A549 treated with dexamethasone at 1 μM for 4 hours (cell line): Measurements from ENCODE around the gene IP6K1. TPM values are rescaled to one million over a fixed set of nuclear protein-coding genes. Genes with fewer than 3 reads are reported as not detected.

Experiments used
- total RNA-seq: library from RNA; stranded (reverse); fragments of 200-300 nt; extraction: Qiagen RNA extraction; gene quantifications from 5 replicates; pipeline ENCODE4 v1.2.3, GENCODE V29; 2022

The IP6K1 gene
- total RNA-seq, result 18.6 to 23.7 TPM (median 22.4 TPM) in 5 replicates

DNA sequence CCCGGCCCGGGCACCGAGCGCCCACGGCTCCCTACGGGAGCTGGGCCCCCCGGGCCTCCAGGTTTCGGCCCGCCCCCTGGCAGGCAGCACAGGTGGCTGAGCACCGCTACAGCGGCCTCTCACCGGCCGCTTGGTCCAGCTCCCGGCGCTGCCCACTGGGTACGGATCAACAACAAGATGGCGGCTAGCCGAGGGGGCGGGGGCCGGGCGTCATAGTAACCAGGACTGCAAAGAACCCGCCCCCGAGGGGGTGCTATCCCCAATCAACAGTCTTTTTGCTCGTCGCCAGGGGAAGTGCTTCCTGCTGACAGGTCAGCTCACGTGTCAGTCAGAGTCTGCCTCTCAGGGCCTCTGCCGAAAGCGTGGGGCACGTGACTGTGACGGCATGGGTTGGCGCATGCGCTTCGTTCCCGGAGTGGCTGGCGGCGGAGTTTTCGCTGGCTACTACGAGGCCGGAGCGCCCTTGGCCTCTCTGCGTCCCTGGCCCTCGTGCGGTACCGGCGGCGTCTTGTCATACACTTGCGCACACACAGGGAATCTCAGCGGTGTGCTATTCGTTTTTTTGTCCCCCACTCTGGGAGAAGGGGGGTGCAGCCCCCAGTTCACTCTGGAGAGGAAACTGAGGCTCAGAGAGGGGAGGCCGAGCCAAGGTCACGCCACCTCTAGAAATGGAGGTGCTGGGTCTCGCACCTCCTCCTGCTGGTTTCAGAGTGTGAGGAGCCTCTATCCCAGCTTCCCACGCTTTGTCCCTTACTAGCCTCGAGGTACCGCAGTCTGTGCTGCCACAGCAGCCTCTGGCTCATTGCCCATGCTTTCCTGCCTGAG, at the start of gene IP6K1:
Gene IP6K1 (minus strand): TSS at position 186 of the 825 bp plus-strand sequence. CDS start 38,502 bp downstream, outside the sequence.

DNA sequence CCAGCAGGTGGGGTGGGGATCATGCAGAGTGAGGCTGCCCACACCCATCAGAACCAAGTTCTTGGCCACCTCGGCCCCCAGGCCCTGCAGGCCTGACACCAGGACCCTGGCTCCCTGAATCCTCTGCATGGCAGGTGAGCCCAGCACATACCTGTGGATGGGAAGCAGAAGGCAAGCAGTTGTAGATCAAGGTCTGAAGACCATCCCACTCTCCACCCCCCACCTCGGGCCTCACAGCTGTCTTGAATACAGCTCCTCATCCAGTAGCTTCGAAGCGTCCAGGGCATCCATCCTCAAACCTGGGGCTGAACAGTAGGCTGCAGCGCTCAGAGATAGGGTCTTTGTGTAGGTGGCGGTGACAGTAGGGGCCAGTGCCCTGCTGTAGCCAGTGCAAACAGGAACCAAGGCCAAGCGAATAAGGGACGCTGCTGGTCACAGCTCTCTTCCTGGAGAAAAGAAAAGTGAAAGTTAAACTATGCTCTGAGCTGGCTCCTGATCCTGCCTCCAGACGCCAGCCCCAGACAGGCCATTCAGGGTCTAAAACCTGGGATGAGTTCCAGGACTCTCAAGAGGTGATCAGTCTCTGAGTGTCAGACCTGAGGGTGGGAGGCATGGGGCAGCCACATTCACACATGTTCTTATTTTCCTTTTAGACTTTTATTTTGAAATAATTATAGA, 27.3 kb upstream of the IP6K1 start, which contains the start of gene UBA7:
Gene UBA7 (minus strand): TSS at position 457 of the 678 bp plus-strand sequence. CDS start 166 bp downstream, at position 291.

DNA sequence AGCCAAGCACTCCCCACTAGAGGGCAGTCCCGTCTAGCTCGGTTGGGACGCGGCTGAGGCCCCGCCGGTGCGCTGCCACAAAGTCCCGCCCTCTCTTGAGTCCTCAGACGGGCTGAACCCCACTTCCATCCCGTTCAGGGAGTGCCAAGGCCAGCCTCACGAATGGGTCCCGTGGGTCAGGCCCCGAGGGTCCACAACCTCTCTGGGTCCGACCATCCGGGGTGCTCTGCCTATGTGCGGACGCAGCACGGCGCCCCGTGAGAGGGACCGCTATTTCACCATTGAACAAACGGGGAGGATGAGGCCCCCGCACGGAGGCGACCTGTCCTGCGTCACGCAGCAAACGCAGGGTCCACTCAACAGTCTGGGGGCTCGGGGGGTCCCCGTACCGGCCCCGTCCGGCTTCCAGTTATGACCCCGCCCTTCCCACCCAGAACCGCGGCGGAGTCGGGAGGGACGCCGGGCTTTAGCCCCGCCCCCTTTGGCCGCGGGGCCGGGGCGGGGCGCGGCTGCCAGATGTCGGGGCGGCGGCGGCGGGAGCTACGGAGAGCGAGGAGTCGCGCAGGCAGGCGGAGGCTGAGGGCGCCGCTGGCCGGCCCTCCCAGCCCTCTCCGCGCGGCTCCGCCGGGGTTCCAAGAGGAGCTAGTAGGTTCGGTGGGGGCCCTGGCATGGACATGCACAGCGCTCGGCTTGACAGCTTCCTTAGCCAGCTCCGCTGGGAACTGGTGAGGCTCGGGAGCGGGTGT, 16.6 kb upstream of the IP6K1 start, which contains the start of gene INKA1:
Gene INKA1 (plus strand): TSS at position 543 of the 746 bp plus-strand sequence. CDS start 132 bp downstream, at position 675.

DNA sequence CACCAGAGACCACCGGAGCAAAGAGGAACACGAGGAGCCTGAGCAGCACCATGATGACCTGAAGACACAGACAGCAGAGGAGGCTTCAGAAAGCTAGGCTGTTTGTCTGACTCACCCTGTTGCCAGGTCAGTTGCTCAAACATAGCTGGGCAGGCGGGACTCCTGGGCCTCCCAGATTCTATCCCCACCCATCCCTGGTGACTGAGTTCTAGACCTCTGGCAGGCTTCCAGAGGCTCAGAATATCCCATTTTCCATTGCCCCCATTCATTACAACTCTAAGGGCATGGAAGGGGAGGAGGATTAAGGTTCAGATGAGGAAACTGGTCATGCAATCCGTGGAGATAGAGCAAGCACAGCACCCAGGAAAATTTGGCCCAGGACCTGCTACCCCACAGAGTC, 13.4 kb upstream of the IP6K1 start, which contains the start of gene CDHR4:
Gene CDHR4 (minus strand): TSS at position 113 of the 400 bp plus-strand sequence. CDS start 61 bp downstream, at position 52.

DNA sequence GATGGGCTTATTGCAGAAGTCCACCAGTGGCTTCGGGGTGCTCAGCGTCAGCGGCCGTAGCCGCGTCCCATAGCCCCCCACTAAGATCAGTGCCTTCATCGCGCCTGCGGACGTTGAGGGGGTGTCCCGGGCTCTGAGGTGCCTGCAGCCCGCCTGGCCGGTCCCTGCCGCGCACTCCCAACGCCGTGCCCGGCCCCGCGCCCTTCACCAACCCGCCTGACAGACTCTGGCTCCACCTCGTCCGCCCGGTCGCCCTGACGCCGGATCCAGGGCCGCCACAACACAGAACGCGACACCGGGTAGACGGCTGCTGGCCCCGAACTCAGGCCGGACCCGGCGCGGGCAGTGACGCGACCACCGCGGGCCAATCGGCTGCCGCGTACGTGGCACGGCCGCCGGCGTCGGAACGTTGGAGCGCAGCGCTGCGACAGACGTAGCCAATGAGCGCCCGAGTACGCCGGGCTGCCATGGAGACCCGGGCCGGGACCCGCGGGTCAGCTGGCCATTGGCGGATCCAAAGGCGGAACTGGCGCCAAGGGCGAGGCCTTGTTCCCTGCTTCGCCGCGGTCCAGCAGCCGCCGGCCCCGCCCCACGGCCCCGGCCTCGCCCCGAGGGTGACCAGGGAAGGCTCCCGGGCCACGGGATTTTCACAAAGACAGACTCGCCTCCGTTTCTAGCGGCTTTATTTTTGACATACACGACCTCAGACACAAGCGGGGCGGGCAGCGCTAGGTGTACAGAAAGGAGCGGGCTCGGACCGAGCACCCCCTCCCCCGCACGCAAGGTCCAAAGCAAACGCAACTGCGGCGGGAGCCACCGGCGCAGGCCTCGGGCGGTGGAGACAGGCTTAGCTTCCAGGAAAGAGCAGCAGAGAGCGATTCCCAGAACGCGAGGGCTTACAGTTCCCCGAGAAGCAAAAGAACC, 62.5 kb downstream of the IP6K1 start, which contains the start of gene GMPPB:
Gene GMPPB (minus strand): TSS at position 324 of the 924 bp plus-strand sequence. CDS start 225 bp downstream, at position 99.

DNA sequence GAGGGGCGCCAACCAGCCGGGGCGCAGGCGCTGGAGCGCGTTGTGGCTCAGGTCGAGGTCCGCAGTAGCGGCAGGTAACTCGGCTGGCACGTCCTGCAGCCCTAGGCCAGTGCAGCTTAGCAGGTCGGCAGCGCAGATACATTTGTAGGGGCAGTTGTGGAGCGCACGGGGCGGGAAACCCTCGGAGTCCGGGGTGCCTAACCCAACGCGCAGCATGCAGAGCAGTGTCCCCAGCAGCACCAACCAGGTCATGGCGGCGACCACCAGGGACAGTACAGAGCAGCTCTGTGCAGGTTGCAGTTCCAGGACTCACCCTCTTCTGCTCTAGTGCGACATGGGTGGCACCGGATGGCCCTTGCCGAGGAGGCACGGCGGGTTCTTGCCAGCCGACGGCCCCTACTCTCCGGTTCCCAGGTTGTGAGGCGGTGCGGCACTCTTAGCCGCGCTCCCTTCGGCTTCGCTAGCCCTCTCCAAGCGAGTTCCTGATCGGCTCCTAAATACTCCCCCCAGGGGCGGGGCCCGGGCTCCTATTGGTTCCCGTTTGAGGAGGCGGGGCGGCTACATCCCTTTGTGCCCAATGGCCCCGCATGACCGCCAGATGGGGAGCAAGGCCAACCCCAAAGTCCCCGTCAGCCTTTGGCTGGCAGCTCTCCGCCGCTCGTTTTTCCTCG, 67.0 kb downstream of the IP6K1 start, which contains the start of gene AMIGO3:
Gene AMIGO3 (minus strand): TSS at position 471 of the 671 bp plus-strand sequence. CDS start 219 bp downstream, at position 252.

DNA sequence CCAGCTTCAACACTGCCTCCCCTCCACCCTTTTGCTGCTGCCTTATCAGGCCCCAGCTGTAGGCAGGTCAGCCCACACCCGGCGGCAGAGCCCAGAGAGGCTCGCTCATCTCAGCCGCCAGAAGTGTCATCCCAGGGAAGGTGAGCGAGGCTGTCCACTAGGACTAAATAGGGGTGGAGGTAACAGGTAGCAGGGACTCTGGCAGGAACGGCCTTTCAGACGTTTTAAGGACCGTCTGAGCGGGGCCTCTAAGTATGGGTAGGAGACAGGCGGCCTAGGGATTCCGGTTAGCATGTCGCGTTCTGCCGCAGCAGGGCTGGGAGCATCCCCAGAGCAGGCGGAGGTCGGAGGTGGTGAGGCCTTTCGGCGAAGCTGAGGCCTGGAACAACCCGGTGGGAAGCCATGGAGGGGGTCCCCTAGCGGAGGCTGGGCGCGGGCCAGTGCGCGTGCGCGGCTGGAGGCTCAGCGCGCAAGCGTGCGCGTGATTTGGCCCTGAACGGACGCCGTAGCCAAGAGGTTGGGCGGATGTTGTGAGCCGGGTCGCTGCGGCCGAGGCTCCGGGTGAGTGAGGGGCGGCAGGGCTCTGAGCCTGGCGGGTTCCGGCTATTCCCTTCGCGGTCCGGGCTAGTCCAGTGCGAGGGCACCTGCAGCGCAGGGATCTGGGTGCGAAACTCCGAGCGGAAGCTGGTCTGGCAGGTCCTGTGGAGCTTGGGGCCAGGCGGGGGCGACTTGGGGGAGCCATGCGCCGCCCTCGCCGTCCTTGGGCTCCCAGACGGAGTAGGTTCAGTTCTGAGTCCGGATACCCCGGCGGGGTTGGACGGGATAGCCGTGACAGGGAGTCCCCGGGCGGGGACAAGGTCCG, 97.1 kb downstream of the IP6K1 start, which contains the start of the genes MST1 and RNF123:
Gene MST1 (minus strand): TSS at position 429 of the 862 bp plus-strand sequence. CDS start 783 bp downstream, outside the sequence.
Gene RNF123 (plus strand): TSS at position 512 of the 862 bp plus-strand sequence. CDS start 1,609 bp downstream, outside the sequence.

Other genes starting within 250 kb of the IP6K1 start
- gene BSN, start 232.1 kb downstream of the IP6K1 start, total RNA-seq, result 0.11 to 0.26 TPM (median 0.22 TPM) in 5 replicates
- gene APEH, start 112.2 kb downstream of the IP6K1 start, total RNA-seq, result 53.9 to 74.4 TPM (median 69.9 TPM) in 5 replicates
- gene MST1, start 97.1 kb downstream of the IP6K1 start, total RNA-seq, result 0.83 to 2.4 TPM (median 1.4 TPM) in 5 replicates
- 8.5 to 16.5 TPM (median 14.4 TPM) in 5 replicates for gene RNF123, start 97.0 kb downstream of the IP6K1 start, total RNA-seq
- 0.09 to 0.83 TPM (median 0.49 TPM) in 5 replicates for gene AMIGO3, start 66.9 kb downstream of the IP6K1 start, total RNA-seq
- gene GMPPB, start 62.6 kb downstream of the IP6K1 start, total RNA-seq, result 12.4 to 19.0 TPM (median 17.7 TPM) in 5 replicates
- gene CDHR4, start 13.3 kb upstream of the IP6K1 start, total RNA-seq, result 0.15 to 0.26 TPM (median 0.24 TPM) in 5 replicates
- 1.6 to 2.2 TPM (median 2.0 TPM) in 5 replicates for gene INKA1, start 16.7 kb upstream of the IP6K1 start, total RNA-seq
- 0.25 to 0.72 TPM (median 0.26 TPM) in 5 replicates for gene UBA7, start 27.4 kb upstream of the IP6K1 start, total RNA-seq
- 7.5 to 12.4 TPM (median 11.7 TPM) in 5 replicates for gene TRAIP, start 70.0 kb upstream of the IP6K1 start, total RNA-seq
- 0.15 to 0.32 TPM (median 0.21 TPM) in 5 replicates for gene CAMKV, start 83.4 kb upstream of the IP6K1 start, total RNA-seq
- 3.6 to 6.7 TPM (median 6.1 TPM) in 5 replicates for gene MST1R, start 117.3 kb upstream of the IP6K1 start, total RNA-seq
- 5.1 to 9.3 TPM (median 8.0 TPM) in 5 replicates for gene MON1A, start 143.3 kb upstream of the IP6K1 start, total RNA-seq
- 24.8 to 27.8 TPM (median 25.9 TPM) in 5 replicates for gene RBM6, start 153.6 kb upstream of the IP6K1 start, total RNA-seq